Upper lobe of left lung (tissue), 4 donors: ENCODE results near the gene SV2C.

Experiments used
- CTCF ChIP-seq, 6 experiments: fragments of 450-650 bp in 4 of 6; fragments of 200-600 bp in 2 of 6; sonication (generic) in 2 of 6; IDR thresholded peaks; one replicate each; pipeline ENCODE4 v1.5.1; 2016 to 2019; ENCODE audit warnings: antibody characterized with exemption in 6 of 6
- EP300 ChIP-seq, 4 donors: sonication (generic); formaldehyde crosslinking; IDR thresholded peaks; one replicate each; pipeline ENCODE4 v1.5.1; 2017; ENCODE audit warnings: antibody characterized with exemption in 4 of 4, control low read depth in 2 of 4
- POLR2A ChIP-seq, 4 donors: fragments of 450-650 bp; IDR thresholded peaks; one replicate each; pipeline ENCODE4 v1.5.1; 2016 to 2017; ENCODE audit warnings: antibody characterized with exemption in 4 of 4, mild to moderate bottlenecking in 2 of 4
- POLR2AphosphoS5 ChIP-seq, 2 donors: sonication (generic); formaldehyde crosslinking; IDR thresholded peaks; one replicate each; pipeline ENCODE4 v1.5.1; 2017; ENCODE audit warnings: antibody characterized with exemption in 2 of 2

- TF ChIP-seq CTCF (IDR thresholded peaks at IDR 0.05) (no peak), POLR2A (IDR thresholded peaks at IDR 0.05) (no peak), EP300 (IDR thresholded peaks at IDR 0.05) (no peak), POLR2AphosphoS5 (IDR thresholded peaks at IDR 0.05) (no peak)
Measured at GRCh38 chr5:76069061-76069735, 14.0 kb upstream of the SV2C start.
